GM23338 (cell line): ENCODE data around the gene UPK1B. TPM values are rescaled to one million over a fixed set of nuclear protein-coding genes. Genes with fewer than 3 reads are reported as not detected.

ENCODE experiments used
- ATAC-seq: fragments of 200-7000 bp; cut with Tn5 transposase; 3 replicates; pipeline ENCODE4 v1.9.1; 2020
- DNase-seq: peaks from one replicate; pipeline ENCODE4 v3.0.0-alpha.2; 2015; ENCODE audit warnings: low spot score
- H2AFZ ChIP-seq: fragments of 200-600 bp; sonication (generic); 2 replicates; pipeline ENCODE4 v1.8.0; 2016; ENCODE audit warnings: antibody characterized with exemption, mild to moderate bottlenecking, moderate library complexity
- H3F3A ChIP-seq: fragments of 200-600 bp; sonication (generic); replicated peaks from 2 replicates; pipeline ENCODE4 v1.8.0; 2017; ENCODE audit warnings: antibody characterized with exemption, mixed run types, low read depth
- H3K27ac ChIP-seq: fragments of 200-600 bp; sonication (generic); 2 replicates; pipeline ENCODE4 v1.6.1; 2016; ENCODE audit warnings: low read depth
- H3K27me3 ChIP-seq: fragments of 200-600 bp; sonication (generic); 2 replicates; pipeline ENCODE4 v1.8.0; 2016; ENCODE audit warnings: mild to moderate bottlenecking, mixed run types, moderate library complexity; ENCODE audit not compliant: insufficient read depth
- H3K36me3 ChIP-seq: fragments of 200-600 bp; sonication (generic); 2 replicates; pipeline ENCODE4 v1.8.0; 2016; ENCODE audit warnings: mild to moderate bottlenecking; ENCODE audit not compliant: insufficient read depth
- H3K4me1 ChIP-seq: fragments of 200-600 bp; sonication (generic); 2 replicates; pipeline ENCODE4 v1.8.0; 2016; ENCODE audit warnings: mild to moderate bottlenecking, moderate library complexity; ENCODE audit not compliant: insufficient read depth
- H3K4me2 ChIP-seq: fragments of 200-600 bp; sonication (generic); 2 replicates; pipeline ENCODE4 v1.7.1; 2017; ENCODE audit warnings: mixed run types
- H3K4me3 ChIP-seq: fragments of 200-600 bp; sonication (generic); 2 replicates; pipeline ENCODE4 v1.6.1; 2016; ENCODE audit warnings: mixed run types
- H3K79me2 ChIP-seq: fragments of 200-600 bp; sonication (generic); replicated peaks from 2 replicates; pipeline ENCODE4 v1.8.0; 2017; ENCODE audit warnings: mild to moderate bottlenecking; ENCODE audit not compliant: insufficient read depth
- H3K9me2 ChIP-seq: fragments of 200-600 bp; sonication (generic); 2 replicates; pipeline ENCODE4 v1.8.0; 2017; ENCODE audit not compliant: insufficient read depth
- H4K20me1 ChIP-seq: fragments of 200-600 bp; sonication (generic); replicated peaks from 2 replicates; pipeline ENCODE4 v1.8.0; 2017; ENCODE audit warnings: mild to moderate bottlenecking; ENCODE audit not compliant: insufficient read depth
- H3K27ac Mint-ChIP-seq: 2 replicates; pipeline ENCODE4 v1.8.0; 2020; ENCODE audit warnings: inconsistent platforms, mild to moderate bottlenecking, moderate library complexity, mixed read lengths
- H3K27me3 Mint-ChIP-seq: 3 replicates; pipeline ENCODE4 v1.8.0; 2022; ENCODE audit warnings: low read depth, mild to moderate bottlenecking, moderate library complexity, mixed read lengths, inconsistent platforms; ENCODE audit not compliant: insufficient read depth, poor library complexity
- H3K36me3 Mint-ChIP-seq: 3 replicates; pipeline ENCODE4 v1.8.0; 2021; ENCODE audit warnings: low read depth, mild to moderate bottlenecking, inconsistent platforms, moderate library complexity, mixed read lengths
- H3K4me1 Mint-ChIP-seq: 3 replicates; pipeline ENCODE4 v1.8.0; 2020; ENCODE audit warnings: mild to moderate bottlenecking, inconsistent platforms, mixed read lengths
- H3K4me3 Mint-ChIP-seq: 3 replicates; pipeline ENCODE4 v1.8.0; 2021; ENCODE audit warnings: moderate library complexity, mild to moderate bottlenecking, inconsistent platforms, mixed read lengths
- H3K9me3 Mint-ChIP-seq: 3 replicates; pipeline ENCODE4 v1.8.0; 2020; ENCODE audit warnings: moderate library complexity, mild to moderate bottlenecking, inconsistent platforms, mixed read lengths
- CREB1 ChIP-seq: fragments of 250-450 bp; sonication (Bioruptor Pico); IDR thresholded peaks from 2 replicates; pipeline ENCODE4 v1.5.0; 2020; ENCODE audit warnings: low read depth, mild to moderate bottlenecking, moderate library complexity
- CTCF ChIP-seq, 2 experiments: fragments of 200-600 bp in 1 of 2; sonication (generic) in 1 of 2; conservative IDR thresholded peaks; 2 replicates each; pipeline versions ENCODE4 v1.5.1 to v1.6.1; 2016 to 2017; ENCODE audit warnings: antibody characterized with exemption in 2 of 2, low read depth in 2 of 2, mild to moderate bottlenecking in 2 of 2, moderate library complexity in 1 of 2
- EZH2 ChIP-seq: fragments of 200-600 bp; sonication (generic); IDR thresholded peaks from one replicate; pipeline ENCODE4 v1.8.0; 2017; ENCODE audit warnings: antibody characterized with exemption, mild to moderate bottlenecking, low read depth; ENCODE audit not compliant: unreplicated experiment
- EZH2phosphoT487 ChIP-seq: fragments of 200-600 bp; sonication (generic); IDR thresholded peaks from one replicate; pipeline ENCODE4 v1.8.1; 2018; ENCODE audit warnings: antibody characterized with exemption; ENCODE audit not compliant: unreplicated experiment
- JUNB ChIP-seq: IDR thresholded peaks from one replicate; pipeline ENCODE4 v1.6.1; 2016; ENCODE audit warnings: antibody characterized with exemption; ENCODE audit not compliant: unreplicated experiment
- NANOG ChIP-seq: IDR thresholded peaks from 2 replicates; pipeline ENCODE4 v1.6.1; 2016; ENCODE audit warnings: antibody characterized with exemption, borderline replicate concordance
- POLR2AphosphoS5 ChIP-seq: IDR thresholded peaks from 2 replicates; pipeline ENCODE4 v1.6.1; 2016; ENCODE audit warnings: antibody characterized with exemption, low read depth
- REST ChIP-seq: IDR thresholded peaks from one replicate; pipeline ENCODE4 v1.6.1; 2018; ENCODE audit warnings: antibody characterized with exemption; ENCODE audit not compliant: unreplicated experiment
- STAT1 ChIP-seq: IDR thresholded peaks from one replicate; pipeline ENCODE4 v1.6.1; 2016; ENCODE audit warnings: antibody characterized with exemption; ENCODE audit not compliant: unreplicated experiment
- ZNF114 ChIP-seq: fragments of 250-450 bp; sonication (Bioruptor Pico); IDR thresholded peaks from 2 replicates; pipeline ENCODE4 v1.5.0; 2020; ENCODE audit warnings: mild to moderate bottlenecking, moderate library complexity
- ZNF331 ChIP-seq: fragments of 250-450 bp; sonication (Bioruptor Pico); IDR thresholded peaks from 2 replicates; pipeline ENCODE4 v1.5.0; 2020; ENCODE audit warnings: low read depth, mild to moderate bottlenecking, moderate library complexity
- ZNF462 ChIP-seq: fragments of 250-450 bp; sonication (Bioruptor Pico); IDR thresholded peaks from 2 replicates; pipeline ENCODE4 v1.5.0; 2020; ENCODE audit warnings: mild to moderate bottlenecking, moderate library complexity
- polyA plus RNA-seq: library from polyadenylated mRNA; unstranded; fragments of >200 nt; fragmentation: Nextera tagmentation; extraction: Ambion mirVana; gene quantifications from 2 replicates; pipeline ENCODE4 v1.2.1, GENCODE V29; 2016
- total RNA-seq: library from RNA; depleted of rRNA; stranded (reverse); fragments of >200 nt; shearing (Covaris generic); gene quantifications from 2 replicates; pipeline ENCODE4 v1.2.3, GENCODE V29; 2014
- TF ChIP-seq, protein P1 (sequence below): IDR thresholded peaks from 2 replicates; pipeline ENCODE4 v1.6.1; 2016; ENCODE audit warnings: antibody characterized with exemption

UPK1B gene
- total and polyA plus RNA-seq, 2 experiments from 2014 or later, result 0.39 to 0.66 TPM

DNA sequence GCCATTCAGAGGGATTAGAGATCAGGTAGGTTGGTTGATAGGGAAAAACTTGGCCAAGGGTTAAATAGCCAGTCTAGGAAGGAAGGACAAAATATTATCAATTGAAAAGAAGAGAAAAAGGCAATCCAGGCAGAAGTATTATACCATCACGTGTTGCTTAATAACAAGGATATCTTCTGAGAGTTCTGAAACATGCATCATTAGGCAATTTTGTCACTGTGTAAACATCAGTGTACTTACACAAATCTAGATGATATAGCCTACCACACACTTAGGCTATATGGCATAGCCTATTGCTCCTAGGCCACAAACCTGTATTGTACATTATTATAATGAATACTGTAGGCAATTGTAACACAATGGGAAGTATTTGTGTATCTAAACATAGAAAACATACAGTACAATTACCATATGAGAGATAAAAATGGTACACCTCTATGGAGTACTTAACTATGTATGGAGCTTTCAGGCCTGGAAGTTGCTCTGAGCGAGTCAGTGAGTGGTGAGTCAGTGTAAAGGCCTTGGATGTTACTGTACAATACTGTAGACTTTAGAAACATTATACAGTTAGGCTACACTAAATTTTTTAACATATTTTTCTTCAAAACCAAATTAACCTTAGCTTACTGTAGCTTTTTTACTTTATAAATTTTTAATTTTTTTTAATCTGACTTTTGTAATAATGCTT is 24.8 kb upstream of the UPK1B start:
- H4K20me1 ChIP-seq, result no peaks in the 10 kb centered on the region
- no peak for DNase-seq

More for the DNA sequence above, 24.8 kb upstream of the UPK1B start:
- Histone ChIP-seq H3F3A (no peaks in the 10 kb centered on the region), H3K4me2 (no peak overlapping the region), H3K79me2 (no peaks in the 10 kb centered on the region), H3K4me1 (no peaks in the 10 kb centered on the region), H3K36me3 (no peaks in the 10 kb centered on the region), H2AFZ (no peak overlapping the region), H3K27ac (no peak overlapping the region), H3K27me3 (no peaks in the 10 kb centered on the region), H3K9me2 (no peaks in the 10 kb centered on the region), H3K4me3 (no peak overlapping the region)
- H3K4me1 Mint-ChIP-seq, result no peaks in the 10 kb centered on the region
- H3K9me3 Mint-ChIP-seq, result peaks cover 13% of the 10 kb centered on the region; the same call in 2 of the 3 replicates
- H3K4me3 Mint-ChIP-seq, result no peak overlapping the region
- H3K36me3 Mint-ChIP-seq, result peaks cover 4% of the 10 kb centered on the region; the same call in 1 of the 3 replicates
- TF ChIP-seq ZNF462 (CRISPR knock-in tag) (no peak), ZNF331 (CRISPR knock-in tag) (no peak), POLR2AphosphoS5 (no peak), REST (no peak), EZH2 (no peak), CREB1 (CRISPR knock-in tag) (no peak), STAT1 (no peak), JUNB (no peak), ZNF114 (no peak), NANOG (no peak), CTCF (conservative IDR thresholded peaks at IDR 0.05; ENCODE audit: low read depth in 2 of 2) (no peak), EZH2phosphoT487 (no peak)
- TF ChIP-seq, protein P1, sequence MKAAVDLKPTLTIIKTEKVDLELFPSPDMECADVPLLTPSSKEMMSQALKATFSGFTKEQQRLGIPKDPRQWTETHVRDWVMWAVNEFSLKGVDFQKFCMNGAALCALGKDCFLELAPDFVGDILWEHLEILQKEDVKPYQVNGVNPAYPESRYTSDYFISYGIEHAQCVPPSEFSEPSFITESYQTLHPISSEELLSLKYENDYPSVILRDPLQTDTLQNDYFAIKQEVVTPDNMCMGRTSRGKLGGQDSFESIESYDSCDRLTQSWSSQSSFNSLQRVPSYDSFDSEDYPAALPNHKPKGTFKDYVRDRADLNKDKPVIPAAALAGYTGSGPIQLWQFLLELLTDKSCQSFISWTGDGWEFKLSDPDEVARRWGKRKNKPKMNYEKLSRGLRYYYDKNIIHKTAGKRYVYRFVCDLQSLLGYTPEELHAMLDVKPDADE, result no peak
- no peaks in the 10 kb centered on the region for H3K27me3 Mint-ChIP-seq
- H3K27ac Mint-ChIP-seq, result no peak overlapping the region
- no peak for ATAC-seq
